DOHH2 (cell line): ENCODE results near the gene ITPK1.

ENCODE experiments used
- CTCF ChIP-seq: fragments of 200-600 bp; sonication (generic); IDR thresholded peaks from one replicate; pipeline ENCODE4 v1.5.1; 2014; ENCODE audit warnings: antibody characterized with exemption, mild to moderate bottlenecking, low read depth, low read length; ENCODE audit not compliant: poor library complexity, severe bottlenecking
- EZH2phosphoT487 ChIP-seq: fragments of 200-600 bp; sonication (generic); IDR thresholded peaks from 2 replicates; pipeline ENCODE4 v1.6.1; 2017; ENCODE audit warnings: borderline replicate concordance, mild to moderate bottlenecking, antibody characterized with exemption, low read length, moderate library complexity, mixed read lengths

GRCh38 chr14:92987148-92987570, 128.6 kb downstream of the ITPK1 start:
- TF ChIP-seq CTCF = no peak
- TF ChIP-seq EZH2phosphoT487 = no peak
